ENCODE data around the gene LGALS3.
"Not testable (repeated sequence)": the region's sequence is repeated elsewhere in the genome, so short reads cannot be mapped to it uniquely, and the experiment has no call there.

LGALS3 gene

DNA sequence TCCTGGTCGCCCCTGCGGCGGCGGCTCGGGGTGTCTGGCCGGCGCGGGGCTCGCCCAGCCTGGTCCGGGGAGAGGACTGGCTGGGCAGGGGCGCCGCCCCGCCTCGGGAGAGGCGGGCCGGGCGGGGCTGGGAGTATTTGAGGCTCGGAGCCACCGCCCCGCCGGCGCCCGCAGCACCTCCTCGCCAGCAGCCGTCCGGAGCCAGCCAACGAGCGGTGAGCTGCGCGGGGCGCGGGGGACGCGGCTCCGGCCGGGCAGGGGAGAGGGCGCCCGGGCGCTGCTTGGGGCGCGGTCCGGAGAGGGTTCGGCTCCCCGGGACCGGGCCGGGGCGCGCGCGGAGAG lies at the start of gene LGALS3:
Gene LGALS3, plus strand, starts transcription at position 167 of the 342 bp plus-strand sequence. CDS start 8,122 bp downstream, outside the sequence.
- peak in 1 of 2 donors; percentile 27 for DNase-seq (ENCODE audit: low read depth in 2 of 2)

GRCh38 chr14:55079961-55080360 lies 49.1 kb upstream of the LGALS3 start:
- not testable (repeated sequence) for DNase-seq (ENCODE audit: low read depth in 2 of 2)

GRCh38 chr14:55084401-55085059 lies 44.5 kb upstream of the LGALS3 start:
- no peak for DNase-seq (ENCODE audit: low read depth in 2 of 2)

DNA sequence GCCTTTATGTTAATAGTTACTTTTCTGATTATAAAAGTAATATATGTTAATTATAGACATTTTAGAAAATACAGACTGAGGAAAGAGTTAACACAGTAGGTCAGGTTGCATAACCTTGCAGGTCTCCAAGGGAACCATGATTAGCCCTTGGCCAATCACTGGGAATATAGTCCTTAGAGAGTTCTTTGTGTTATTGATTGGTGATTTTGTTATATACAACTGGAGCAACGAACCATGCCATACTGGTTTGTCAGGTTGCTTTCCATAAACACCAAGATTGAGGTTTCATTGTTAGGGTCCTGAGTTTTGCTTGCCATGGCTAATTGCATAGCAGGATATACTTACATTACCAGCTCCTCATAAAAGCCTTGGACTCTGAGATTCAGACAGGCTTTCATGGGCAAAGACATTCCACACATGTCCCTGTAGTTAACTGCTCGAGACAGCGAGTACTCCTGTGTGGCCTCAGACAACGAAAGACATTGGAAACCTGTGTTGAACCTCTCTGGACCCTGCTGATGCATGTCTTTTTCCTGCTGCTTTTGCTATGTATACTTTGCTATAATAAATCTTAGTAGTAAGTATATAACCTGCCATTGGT lies 43.9 kb upstream of the LGALS3 start:
- DNase-seq (ENCODE audit: low read depth in 2 of 2), result no peak

GRCh38 chr14:55086938-55087337 lies 42.1 kb upstream of the LGALS3 start:
- DNase-seq (ENCODE audit: low read depth in 2 of 2), result no peak

DNA sequence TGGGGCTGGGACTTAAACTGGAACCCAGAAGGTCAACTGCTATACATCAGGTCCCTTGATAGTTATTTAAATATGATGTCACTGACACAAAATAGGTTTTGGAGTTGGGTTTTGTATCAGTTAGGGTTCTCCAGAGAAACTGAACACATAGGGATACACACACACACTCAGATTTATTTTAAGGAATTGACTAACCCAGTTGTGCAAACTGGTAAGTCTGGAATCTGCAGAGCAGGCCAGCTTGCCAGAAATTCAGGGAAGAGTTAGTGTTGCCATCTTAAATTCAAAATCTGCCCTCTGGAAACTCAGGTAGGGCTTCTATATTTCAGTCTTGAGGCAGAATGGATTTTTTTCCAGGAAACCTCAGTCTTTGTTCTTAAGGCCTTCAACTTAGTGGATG lies 40.7 kb upstream of the LGALS3 start:
- DNase-seq (ENCODE audit: low read depth in 2 of 2), result no peak

DNA sequence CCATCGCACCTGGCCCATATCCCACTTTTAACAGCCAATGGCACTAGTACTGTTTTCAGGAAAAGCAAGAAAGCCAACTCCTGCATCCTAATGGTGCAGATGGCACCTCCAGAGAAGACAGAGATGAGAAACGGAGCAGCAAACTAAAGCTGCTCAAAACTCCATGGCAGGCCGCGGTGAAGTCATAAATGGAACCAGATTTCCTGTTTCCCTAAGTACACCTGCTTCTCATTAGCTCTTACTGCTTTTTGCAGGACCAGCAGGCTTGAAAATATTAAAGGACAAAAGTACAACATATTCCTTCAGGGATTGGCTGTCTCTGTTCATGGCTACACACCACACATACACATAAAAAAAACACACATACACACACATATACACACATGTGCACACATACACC lies 36.7 kb upstream of the LGALS3 start:
- no peak for DNase-seq (ENCODE audit: low read depth in 2 of 2)

GRCh38 chr14:55094292-55095157 lies 34.5 kb upstream of the LGALS3 start:
- no peak for DNase-seq (ENCODE audit: low read depth in 2 of 2)

GRCh38 chr14:55097881-55098560 lies 31.0 kb upstream of the LGALS3 start:
- DNase-seq (ENCODE audit: low read depth in 2 of 2), result peak; percentile 28 to 45

DNA sequence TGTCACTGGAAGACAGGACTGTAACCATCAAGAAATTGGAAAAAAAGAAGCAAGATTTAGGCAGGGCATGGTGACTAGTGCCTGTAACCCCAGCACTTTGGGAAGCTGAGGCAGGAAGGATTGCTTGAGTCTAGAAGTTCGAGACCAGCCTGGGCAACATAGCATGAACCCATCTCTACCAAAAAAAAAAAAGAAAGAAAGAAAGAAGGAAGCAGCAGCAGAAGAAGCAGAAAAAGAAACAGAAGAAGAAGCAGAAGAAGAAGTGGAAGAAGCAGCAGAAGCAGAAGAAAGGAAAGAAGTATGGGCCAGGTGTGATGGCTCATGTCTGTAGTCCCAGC lies 30.5 kb upstream of the LGALS3 start:
- DNase-seq (ENCODE audit: low read depth in 2 of 2), result no peak

DNA sequence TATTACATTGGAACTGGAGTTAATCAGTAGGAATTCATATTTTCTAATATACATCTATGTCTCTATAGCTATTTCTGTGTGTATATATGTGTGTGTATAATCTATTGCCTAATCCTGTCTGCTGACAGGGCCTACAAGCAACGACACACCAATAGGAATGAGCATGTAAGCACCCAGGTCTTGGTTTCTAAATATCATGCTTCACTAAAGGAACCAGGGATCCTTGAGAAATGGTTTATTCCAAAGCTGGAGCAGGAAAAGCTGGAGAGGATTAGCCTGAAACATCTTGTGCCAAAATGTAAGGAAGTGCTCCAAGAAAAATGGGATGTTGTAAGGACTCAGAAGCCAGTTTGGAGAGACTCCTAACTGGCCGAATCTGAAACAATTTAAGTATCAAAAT lies 29.3 kb upstream of the LGALS3 start:
- no peak for DNase-seq (ENCODE audit: low read depth in 2 of 2)

DNA sequence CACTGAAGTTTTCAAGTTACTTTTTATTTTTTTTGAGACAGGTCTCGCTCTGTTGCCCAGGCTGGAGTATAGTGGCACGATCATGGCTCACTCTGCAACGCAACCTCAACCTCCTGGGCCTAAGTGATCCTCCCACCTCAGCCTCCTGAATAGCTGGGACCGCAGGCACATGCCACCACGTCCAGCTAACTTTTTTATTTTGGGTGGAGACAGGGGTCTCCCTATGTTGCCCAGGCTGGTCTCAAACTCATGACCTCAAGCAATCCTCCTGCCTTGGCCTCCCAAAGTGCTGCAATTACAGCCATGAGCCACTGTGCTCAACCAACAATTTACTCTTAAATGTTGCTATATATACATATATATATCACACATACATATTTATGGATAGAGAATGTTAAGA lies 27.4 kb upstream of the LGALS3 start:
- DNase-seq (ENCODE audit: low read depth in 2 of 2), result no peak

GRCh38 chr14:55102141-55102621 lies 26.9 kb upstream of the LGALS3 start:
- no peak for DNase-seq (ENCODE audit: low read depth in 2 of 2)

GRCh38 chr14:55103005-55103640 lies 25.9 kb upstream of the LGALS3 start:
- DNase-seq (ENCODE audit: low read depth in 2 of 2), result peak in 1 of 2 donors; percentile 21

- DNase-seq (ENCODE audit: low read depth in 2 of 2), result no peak
These were observed 24.8 kb upstream of the LGALS3 start for GRCh38 chr14:55103971-55104954.

DNA sequence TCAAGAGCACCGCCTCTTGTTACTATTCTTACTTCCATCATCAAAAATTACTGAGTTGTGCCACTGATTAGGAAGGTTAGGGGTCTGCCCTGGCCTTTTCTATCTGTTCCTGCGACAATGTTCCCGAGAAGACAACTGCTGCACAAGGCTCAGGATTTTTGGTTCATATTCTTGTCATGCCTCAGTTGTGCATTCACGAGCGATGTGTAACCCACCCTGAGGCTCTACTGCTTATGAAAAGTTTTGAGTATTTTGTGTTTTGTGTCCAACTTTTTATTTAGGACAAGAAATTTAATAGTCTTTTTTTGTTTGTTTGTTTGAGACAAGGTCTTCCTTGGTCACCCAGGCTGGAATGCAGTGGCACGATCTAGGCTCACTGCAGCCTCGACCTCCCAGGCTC lies 23.1 kb upstream of the LGALS3 start:
- DNase-seq (ENCODE audit: low read depth in 2 of 2), result no peak

DNA sequence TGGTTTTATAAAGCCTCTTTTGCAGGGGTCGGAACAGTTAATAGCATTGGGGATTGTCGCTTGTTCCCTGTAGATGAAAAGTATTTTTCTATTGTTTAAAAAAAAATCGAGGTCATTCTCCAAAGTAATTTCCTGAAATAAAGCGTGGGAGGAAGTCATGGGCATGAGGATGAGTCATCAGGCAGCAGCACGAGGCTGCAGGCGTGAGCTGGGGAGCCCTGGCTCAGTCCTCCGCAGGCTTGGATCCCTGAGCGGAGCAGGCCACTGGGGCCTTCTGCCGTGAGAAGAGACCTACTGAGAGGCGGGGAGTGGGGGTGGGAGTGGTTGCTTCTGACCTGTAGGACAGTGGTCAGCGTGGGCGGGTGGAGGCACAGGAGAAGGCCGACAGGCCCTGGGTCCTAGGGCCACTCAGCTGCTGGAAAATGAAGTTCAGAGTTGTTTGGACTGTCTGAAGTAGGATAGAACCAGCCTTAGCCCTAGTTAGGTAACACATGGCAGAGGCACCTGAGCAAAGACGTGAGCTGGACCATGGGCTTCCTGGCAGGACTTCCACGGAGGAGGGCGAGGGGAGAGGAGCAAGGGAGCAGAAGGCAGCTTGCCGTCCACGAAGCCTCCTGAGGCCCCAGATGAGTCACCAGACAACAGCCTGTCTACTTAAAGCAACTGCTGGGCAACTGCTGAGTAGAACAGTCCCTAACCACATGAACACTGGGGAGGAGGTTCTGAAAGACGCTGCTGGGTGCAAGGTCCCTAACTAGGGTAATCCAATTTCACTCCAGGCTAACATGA lies 21.1 kb upstream of the LGALS3 start:
- no peak for DNase-seq (ENCODE audit: low read depth in 2 of 2)

DNA sequence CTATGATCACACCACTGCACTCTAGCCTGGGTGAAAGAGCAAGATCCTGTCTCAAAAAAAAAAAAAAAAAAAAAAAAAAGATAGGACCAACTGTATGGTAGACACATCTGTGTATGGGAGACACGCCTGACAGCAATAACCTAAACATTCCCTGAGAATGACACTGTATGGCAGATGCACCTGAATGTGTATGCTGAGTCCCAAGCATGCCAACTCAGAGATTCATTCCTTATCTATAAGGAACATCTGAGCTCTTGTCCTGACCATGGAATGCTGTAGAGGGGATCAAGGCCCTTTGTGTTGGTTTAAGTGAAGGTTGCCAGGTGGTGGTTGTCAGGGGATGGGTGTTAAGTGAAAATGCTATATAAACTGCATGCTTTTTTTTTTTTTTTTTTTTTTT lies 19.2 kb upstream of the LGALS3 start:
- DNase-seq (ENCODE audit: low read depth in 2 of 2), result no peak

DNA sequence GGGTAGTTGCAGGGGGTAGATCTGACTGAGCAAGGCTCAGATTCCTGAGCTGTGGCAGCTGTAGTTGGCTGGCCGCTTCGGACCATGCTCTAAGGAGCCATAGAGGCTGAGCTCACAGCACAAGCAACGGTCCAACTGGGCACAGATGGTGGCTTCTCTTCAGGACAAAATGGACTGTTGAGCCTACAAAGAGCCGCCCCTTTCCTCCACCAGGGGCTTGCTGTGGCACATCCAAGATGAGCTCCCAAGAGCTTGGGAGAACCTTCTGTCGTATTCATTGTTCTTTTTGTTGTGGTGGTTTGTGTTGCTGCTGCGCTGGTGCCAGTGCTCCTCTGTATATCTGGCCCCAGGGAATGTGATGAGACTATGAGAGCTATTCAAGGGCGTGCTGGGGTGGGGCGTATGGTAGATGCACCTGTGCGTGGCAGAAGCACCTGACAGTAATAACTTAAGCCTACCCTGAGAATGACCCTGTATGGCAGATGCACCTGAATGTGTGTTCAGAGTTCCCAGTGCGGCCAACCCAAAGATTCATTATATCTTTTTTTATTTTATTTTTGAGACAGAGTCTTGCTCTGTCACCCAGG lies 17.8 kb upstream of the LGALS3 start:
- DNase-seq (ENCODE audit: low read depth in 2 of 2), result no peak

Measured in stimulated activated CD4-positive, alpha-beta T cell treated with anti-CD3 and anti-CD28 coated beads, Interleukin-4, amount 100 ng/mL, for 48 hours (primary cell).